Right ventricle myocardium superior (tissue), 1 donor: Measurements from ENCODE around the gene SGCA. TPM values are rescaled to one million over a fixed set of nuclear protein-coding genes. Genes with fewer than 3 reads are reported as not detected.

Source experiments
- ATAC-seq: fragments of 200-7000 bp; cut with Tn5 transposase; one replicate; pipeline ENCODE4 v1.9.1; 2020; ENCODE audit warnings: mild to moderate bottlenecking; ENCODE audit not compliant: poor library complexity
- DNase-seq: peaks from one replicate; pipeline ENCODE4 v3.0.0-alpha.2; 2020
- intact Hi-C: fragments of 100-400 bp; cut with DNase I; formaldehyde crosslinking; loops from one replicate; pipeline ENCODE4 v1.11.2; 2022
- total RNA-seq: library from RNA; stranded (reverse); fragmentation: NEBNext Ultra II Directional; extraction: Animal tissue kit (Norgen Biotek cat#: 25700); gene quantifications from one replicate; pipeline ENCODE4 v1.2.1, GENCODE V29; 2021
- donor health status: DM: no; HTN: yes; CAD: no; lungs with severe emphysema.

The SGCA gene
- total RNA-seq, 1 donor from 2014 or later, result 135 TPM

DNA sequence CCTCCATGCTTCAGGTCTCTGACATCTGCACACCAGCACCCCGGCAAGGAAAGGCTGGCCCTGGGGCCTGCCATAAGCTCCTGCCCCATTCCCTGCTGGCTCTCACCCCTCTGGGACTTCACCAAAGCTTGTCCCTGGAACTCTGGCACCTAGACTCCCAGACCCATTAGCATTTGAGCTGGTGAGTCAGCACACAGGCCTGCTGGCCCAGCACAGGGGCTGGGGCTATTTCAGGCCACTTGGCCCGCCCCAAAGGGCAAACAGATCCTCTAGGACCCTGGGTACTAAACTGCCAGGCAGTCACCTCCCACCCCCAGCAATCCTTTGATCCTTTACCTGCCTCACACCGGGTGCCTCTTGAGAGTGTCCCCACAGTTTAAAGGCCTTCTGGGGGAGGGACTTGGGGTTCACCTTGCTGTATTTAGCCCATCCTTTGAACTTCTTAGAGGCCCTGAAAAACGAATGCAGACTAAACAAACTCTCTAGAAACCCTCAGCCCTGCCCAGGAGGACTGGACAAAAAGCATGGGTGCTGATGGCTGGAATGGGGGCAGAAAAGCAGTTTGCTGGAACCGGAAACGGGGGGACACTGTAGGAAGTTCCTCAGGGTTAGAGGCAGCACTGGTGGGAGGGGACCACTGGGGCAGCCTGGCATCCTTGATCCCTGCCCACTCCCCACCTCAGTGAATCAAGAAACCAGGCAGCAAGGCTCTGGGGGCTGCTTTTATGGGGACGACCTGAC is 32.6 kb upstream of the SGCA start:
- ATAC-seq, result peak; percentile 73
- DNase-seq, result no peak

DNA sequence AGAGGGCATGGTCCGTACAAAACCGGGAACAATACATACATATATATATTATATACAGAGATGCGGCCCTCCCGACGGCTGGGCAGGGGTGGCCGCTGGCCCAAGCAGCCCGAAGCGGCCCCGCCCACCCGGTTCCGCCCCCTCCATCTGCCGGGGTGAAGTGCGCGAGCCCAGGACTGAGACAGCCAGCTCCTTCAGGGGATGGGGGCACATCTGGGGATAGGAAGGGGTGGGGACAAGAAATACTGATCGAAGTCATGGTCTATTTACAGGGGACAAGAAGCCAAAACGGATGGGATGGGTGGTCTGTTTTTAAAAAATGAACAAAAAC is 32.1 kb upstream of the SGCA start:
- ATAC-seq, result peak; percentile 13
- intact Hi-C loops, result no loop called here

More for the DNA sequence above, 32.6 kb upstream of the SGCA start:
- intact Hi-C loops, result no loop called here

DNA sequence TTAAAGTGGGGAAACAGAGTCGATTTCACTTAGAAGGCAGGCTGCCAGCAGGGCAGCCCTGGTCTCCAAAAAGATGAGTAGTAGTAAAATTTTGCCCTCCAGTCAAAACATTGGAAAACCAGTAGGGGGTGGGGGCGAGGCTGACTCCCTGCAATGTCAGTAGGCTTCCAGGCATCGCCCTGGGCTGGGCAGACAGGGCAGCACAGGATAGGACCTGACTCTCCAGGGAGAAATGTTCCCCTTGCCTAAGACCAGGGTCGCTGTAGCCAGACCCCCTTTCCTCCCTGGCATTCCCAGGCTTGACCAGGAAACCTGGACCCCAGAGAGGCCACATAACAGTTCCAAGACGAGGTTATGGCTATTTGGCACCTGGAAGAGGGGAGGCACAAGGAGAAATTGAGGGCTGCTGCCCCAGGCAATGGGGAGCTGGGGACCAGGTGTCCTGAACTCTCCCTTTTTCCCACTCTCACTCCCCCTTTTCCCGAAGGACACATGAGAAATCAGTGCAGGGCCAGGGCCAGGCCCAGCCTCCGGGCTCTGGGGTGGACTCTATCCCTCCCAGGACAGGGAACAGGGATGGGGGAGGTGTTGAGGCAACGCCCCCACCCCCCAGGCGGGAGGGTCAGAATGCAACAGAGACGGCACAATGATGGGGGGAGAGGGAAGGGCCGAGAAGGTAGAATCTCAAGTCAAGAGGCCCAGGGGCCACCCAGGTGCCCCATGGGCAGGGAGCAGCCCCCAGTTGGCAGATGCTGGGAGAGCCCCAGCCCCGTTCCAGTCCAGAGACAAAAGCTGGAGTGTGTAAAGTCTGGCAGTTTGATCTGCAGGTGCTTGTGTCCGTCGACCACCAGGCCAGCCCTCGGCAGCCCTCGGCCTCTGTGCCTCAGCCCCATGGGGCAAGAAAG is 31.3 kb upstream of the SGCA start:
- ATAC-seq (no peak), DNase-seq (no peak)
- intact Hi-C loops, result no loop called here

More for the DNA sequence above, 32.1 kb upstream of the SGCA start:
- no peak for DNase-seq

DNA sequence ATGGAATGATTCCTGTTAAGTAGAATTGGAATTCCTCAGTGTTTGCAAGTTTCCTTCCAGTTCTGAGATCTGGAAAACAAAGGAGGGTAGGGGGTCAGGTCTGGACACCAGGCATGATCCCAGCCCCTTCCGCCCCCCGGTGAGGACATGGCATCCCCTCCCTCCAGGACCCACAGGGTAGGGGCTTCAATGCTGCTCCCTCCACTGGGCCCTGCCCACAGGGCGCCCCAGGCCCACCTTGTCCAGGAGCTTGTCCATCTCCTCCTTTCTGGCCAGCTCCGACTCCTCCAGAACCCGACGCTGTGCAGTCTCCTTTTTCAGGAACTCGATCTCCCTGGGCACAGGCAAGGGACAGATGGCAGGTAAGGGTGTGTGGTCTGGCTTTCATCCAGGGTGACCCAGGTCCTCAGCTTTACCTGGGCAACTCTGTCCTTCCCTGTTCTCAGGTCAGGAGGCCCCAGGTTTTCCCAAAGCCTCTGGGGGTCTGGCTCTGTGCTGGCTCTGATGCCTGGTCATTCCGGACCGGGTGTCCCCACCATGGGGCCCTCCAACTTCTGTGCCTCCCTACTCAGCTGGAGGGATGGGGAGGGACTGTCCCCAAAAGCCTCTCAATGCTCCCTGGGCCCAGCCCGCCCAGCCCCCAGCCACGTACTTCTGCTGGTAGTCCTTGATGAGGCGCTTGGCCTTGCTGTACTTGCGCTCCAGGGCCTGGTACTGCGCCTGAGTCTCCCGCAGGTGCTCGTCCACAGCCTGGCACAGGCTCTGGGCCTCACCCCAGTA is 30.3 kb upstream of the SGCA start:
- ATAC-seq (no peak), DNase-seq (no peak)
- intact Hi-C loops, result no loop called here

DNA sequence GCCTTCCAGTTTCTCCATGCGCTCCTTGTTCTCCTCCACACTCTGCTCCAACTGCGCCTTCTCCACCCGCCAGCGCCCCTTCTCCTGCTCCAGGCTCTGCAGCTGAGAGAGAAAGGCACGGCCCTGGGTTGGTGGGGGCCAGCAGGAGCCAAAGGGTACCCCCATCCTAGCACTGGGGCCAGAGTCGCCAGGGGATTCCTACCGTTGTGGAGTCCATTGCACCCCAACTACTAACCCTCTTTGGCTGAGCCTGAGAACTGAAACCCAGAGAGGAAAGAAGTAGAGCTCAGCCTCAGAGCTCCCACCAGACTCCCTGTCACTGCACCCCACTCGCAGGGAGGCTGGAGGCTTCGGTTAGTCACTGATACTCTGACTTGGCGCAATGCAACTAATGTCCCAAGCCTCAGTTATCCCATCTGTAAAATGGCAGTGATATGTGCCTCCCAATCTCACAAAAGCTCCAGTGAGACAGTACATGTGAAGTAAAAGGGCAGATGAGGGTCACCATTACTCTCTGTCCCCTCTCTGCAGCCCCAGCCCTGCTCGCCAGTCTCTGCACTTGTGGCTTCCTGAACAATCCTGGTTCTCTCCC is 29.6 kb upstream of the SGCA start:
- intact Hi-C loops, result no loop called here
- no peak for DNase-seq
- no peak for ATAC-seq

DNA sequence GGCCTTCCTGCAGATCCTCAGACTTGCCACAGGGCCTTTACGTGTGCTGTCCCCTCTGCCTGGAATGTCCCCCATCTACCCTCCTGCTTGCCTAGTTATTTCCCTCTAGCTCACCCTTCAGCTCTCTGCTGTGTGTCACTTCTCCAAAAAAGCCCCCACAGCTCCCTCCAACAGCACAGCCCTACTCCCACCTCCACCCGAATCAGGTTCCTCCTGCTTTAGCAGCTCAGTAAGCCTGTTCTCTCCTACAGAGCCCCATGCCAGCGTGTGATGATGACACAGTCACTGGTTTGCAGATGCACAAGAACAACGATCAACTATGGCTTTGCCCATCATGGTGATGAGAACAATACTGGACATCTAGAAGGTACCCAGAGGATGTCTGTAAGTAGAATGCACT is 28.8 kb upstream of the SGCA start:
- intact Hi-C loops, result no loop called here

DNA sequence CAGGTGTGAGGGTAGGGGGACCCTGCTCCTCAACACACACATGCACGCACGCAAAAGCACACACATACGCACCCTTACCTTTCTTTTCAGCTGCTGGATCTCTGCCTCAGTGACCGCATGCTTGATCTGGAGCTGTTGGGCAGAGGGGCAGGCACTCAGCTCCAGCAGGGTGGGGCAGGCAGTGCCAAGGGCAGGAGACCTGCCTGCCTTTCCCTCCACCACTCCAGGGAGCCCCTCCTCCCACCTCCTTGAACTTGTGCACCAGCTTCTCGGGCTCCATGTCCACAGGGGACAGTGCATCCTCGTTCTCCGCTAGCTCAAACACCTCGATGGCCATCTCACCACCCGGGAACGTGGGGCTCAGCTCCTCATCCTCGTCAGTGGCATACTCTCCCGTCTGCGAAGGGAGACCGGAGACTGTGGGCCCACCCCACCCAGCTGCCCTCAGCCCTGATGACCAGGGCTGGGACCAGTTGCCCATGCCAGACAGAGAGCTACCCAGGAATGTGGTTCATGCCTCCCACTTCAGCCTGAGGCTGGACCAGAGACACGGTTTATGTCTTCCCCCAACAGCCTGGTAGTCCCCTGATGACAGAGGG is 26.5 kb upstream of the SGCA start:
- no peak for DNase-seq
- intact Hi-C loops, result no loop called here
- no peak for ATAC-seq

More for the DNA sequence above, 28.8 kb upstream of the SGCA start:
- ATAC-seq (no peak), DNase-seq (no peak)

DNA sequence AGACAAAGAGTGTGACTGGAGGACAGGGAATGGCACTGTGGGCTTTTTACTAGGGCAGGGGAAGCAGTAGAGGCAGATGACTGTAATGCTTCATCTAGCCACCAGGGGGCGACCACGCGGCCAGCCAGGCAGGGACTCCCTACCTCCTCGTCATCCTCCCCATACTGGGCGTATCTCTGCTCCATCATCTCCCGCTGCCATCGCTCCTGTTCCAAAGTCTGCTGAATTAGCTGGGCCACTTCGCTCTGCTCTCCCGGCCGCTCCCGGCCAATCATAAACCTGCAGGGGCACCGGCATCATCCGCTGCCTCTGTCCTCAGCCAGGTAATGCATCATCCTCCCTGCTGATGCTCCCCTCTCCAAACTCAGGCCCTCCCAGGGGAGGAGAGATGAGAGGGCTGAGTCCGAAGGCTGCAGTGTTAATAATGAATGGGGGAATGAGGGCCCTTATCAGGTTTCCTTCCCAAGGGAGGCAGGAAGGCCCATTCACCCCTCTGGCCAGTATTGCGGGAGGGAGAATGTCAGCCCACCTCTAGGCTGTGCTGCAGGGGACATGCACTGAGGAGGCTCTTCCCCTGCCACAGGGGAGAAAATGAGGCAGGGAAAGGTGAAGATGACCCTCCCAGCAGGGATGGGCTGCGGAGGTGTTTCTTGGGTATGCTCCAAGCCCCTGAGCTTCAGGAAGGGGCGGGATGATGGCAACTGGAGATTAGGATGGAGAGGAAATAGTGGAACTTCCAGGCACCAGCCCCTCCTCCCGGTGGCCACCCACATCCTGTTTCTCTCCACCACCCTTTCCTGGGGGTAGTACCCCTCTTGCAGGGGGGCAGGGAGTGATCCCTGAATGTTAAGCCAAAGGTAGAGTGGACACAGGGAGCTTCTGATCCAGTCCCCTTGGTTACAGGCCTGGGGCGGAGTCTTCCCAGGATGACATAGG is 25.6 kb upstream of the SGCA start:
- intact Hi-C loops, result no loop called here
- DNase-seq, result peak; percentile 88
- peak; percentile 81 for ATAC-seq

DNA sequence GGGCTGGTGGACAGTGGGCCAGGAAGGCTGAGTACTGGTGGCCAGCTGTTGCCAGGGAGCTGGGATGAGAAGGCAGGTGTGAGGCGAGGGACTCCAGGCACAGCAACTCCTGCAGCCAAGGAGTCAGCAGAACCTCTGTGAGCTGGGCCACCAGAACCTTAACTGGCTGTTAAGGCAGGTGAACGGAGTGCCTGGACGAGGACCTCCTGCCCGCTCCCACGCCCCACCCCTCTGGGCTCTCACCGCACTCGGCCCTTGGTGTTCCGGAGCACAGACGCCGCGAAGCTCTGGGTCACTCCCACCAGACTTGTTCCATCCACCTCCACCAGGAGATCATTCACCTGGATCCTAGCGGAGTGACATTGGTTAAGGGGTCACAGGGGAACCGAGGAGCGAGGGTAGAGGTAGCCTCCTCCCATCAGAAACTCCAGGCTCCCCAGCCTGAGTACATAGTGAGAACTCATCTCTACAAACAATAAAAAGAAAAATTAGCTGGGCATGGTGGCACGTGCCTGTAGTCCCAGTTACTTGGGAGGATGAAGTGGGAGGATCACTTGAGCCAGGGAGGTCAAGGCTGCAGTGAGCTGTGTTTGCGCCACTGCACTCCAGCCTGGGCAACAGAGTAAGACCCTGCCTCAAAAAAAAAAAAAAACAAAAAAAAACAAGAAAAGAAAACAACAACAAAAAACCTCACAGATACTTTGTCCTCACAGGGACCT is 24.6 kb upstream of the SGCA start:
- DNase-seq, result no peak
- ATAC-seq, result no peak
- intact Hi-C loops, result no loop called here

DNA sequence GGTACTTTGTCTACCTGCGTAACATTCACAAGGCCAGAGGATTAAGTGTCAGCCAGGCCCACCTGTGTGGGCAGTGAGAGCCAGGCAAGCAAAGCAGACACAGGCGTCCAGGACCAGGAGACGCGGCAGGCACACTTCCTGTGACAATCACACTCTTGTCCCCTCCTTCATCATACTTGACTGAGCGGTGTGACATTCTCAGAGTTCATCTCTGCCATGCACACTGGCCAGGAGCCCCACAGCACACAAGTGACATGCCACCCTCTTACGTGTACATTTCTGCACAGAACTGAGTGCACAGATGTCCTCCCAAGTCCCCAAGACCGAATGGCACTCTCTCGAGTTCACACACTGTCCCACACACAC is 24.1 kb upstream of the SGCA start:
- no peak for ATAC-seq
- DNase-seq, result no peak
- intact Hi-C loops, result no loop called here

DNA sequence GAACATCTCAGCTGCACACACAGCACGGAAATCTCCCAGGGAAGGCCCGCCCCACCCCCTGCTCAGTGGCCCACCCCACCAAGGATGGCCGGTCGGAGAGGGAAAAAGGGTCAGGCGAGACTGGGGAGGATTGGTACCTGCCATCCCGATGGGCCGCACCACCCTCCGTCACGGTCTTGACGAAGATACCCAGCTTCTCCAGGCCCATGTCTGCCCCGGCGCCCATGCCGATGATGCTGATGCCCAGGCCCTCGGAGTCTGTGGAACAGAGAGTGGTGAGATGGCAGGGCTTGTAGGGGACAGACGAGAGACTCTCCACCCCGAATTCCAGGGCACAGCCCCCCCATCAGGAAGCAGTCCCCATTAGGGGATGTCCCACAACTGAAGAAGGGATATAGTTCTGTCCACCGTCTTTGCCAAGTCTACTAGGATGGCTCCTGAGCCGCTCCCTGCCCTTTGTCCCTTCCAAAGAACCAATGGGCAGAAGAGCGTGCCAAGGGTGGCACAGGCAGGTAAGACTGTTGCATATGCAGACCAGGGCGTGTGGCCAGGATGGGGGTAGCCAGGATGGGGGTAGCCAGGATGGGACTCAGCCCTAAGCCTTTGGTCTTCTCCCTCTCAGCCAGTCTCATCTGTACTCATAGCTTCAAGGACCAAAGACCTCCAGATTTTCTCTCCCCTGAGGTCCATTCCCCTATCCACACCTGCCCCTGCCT is 22.2 kb upstream of the SGCA start:
- DNase-seq, result no peak
- no peak for ATAC-seq
- intact Hi-C loops, result no loop called here

DNA sequence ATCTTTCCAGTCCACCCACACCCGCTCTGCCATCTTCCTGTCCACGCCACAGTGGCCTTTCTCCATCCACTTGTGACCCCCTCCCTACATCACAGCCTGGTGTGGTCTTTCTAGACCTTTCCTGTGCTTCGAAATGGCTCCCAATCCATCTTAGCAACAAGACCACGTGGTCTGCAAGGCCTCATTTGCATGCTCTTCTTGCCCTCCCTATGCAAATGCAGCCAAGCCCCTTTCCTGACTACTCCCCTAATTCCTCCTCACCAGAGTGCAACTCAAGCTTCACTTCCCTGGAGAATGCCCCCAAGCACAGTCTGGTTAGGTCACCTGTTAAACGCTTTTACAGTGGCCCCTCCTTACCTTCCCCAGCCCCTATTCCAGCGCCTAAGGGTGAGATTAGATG is 21.4 kb upstream of the SGCA start:
- DNase-seq (no peak), ATAC-seq (no peak)
- intact Hi-C loops, result no loop called here

DNA sequence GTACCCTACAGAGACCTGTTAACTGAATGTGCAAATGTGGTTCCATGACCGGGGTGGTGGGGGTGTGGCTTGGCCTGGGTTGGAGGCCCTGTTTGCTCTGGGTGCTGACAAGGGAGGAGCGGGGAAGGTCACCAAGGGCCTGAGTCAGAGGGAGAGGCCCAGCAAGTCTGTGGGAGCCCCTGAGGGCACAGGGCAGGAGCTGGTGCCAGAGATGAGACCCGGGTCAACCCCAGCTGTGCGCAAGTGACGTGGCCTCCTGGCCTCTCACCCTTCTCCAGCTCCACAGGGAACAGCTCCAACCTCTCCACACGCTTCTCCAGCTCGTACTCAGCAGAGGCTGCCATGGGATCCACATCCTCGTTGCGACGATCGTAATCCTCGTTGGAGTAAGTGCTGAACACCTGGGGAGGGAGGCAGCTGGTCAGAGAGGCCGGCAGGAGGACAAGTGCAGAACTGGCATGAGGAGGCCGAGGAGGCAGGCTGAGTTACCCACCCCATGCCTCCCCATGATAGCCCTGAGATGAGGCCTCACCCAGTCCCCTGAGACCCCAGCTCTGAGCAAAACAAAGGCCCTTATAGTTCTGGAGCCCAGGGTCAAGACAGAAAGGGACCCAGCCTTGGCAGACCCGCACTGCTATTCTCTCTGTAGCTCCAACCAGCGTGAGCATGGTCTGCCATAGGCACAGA is 20.8 kb upstream of the SGCA start:
- ATAC-seq (no peak), DNase-seq (peak; percentile 74)
- intact Hi-C loops, result no loop called here

DNA sequence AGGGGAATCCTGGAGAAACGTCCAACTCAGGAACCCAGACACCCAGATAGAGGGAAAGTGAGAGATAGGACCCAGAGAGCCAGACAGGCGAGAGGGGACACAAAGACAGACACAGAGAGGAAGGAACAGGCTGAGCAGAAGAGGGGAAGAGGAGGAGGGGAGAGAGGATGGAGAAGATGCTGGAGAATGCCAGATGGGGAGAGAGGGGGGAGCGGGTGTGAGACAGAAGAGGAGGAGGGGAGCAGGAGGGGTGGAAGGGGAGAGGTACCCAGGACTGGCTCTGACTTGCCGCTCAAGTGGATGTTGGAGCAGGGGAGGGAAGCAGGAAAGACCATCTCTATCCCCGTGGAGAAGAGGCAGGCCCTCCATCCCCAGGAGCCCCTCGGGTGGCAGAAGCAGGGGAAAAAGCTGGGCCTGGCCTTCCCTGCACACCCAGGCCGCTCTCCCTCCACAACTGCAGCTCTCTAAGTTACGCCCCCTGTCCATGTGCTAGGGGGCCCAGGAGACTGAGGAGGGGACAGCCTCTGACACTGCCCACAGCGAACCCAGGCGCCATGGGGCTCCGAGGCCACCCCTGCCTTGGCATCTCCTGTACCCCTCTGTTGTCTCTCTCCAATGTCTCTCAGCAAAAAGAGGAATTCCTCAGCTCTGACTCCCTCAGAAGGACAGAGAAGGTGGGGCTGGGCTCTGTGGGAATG is 20.1 kb upstream of the SGCA start:
- intact Hi-C loops, result no loop called here
- DNase-seq, result no peak

DNA sequence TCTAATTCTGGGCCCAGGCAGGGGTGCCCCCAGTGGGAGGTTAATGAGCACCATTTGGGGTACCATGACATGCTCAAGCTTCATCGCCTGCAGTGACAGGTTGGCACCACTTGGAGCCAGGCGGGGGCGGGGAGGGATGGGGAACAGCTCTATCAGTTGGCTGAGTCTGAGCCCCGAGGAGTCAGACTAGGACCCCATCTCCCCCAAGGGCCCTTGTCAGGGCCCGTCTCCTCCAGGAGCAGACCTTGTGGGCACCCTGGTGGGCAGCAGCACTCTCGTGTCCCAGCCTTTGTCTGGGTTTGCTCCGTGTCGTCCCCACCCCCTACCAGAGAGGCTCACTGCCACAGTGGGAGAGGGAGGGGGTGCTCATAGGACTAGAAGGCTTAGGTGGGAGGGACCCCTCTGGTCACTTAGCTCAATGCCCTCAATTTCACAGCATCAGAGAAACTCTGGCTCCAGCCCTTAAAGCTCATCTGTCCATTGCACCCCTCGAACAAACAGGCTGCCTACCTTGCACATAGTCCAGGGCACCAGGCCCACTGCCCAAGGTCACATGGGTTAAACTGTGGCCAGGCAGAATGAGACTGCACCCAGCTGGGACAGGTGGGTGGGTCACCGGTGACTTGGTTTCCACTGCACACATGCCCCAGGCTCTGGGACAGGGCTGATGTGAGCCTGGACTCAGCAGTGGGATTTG is 19.4 kb upstream of the SGCA start:
- ATAC-seq (no peak), DNase-seq (no peak)

More for the DNA sequence above, 20.1 kb upstream of the SGCA start:
- ATAC-seq, result no peak

More for the DNA sequence above, 19.4 kb upstream of the SGCA start:
- intact Hi-C loops, result no loop called here
